GM12891 (cell line): ENCODE measurements around the gene ZNF488.

ENCODE experiments used
- PAX5 ChIP-seq: IDR thresholded peaks from 2 replicates; pipeline ENCODE4 v1.6.1; 2011; ENCODE audit warnings: low read length, moderate library complexity, mild to moderate bottlenecking; ENCODE audit not compliant: insufficient read depth, severe bottlenecking
- POLR2A ChIP-seq: IDR thresholded peaks from 2 replicates; pipeline ENCODE4 v1.6.1; 2011; ENCODE audit warnings: low read depth, low read length, control low read depth
- POLR2AphosphoS5 ChIP-seq: IDR thresholded peaks from 2 replicates; pipeline ENCODE4 v1.6.1; 2011; ENCODE audit warnings: low read depth, low read length, control low read depth
- SPI1 ChIP-seq: IDR thresholded peaks from 2 replicates; pipeline ENCODE4 v1.6.1; 2011; ENCODE audit warnings: low read depth, low read length, control low read depth
- TAF1 ChIP-seq: IDR thresholded peaks from 2 replicates; pipeline ENCODE4 v1.6.1; 2011; ENCODE audit warnings: low read depth, low read length, control low read depth

DNA sequence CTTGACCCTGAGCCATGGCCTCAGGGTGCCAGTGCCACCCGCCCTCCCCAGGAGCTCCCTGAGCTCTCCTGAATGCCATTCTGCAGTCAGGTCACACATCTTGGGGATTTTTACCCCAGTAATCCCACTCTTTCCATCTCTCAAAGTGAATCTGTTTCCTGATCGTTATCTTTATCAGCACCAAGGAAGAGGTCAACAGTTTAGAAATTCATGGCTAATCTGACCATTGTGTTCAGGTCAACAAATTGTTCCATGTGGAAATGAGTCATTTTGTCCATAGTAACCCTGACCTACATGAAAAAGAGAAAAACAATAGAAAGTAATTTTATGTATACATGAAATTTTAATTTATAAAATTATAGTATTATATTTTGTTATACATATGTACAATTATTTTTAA, 28.8 kb upstream of the ZNF488 start:
- TF ChIP-seq TAF1, result no peak
- no peak for TF ChIP-seq POLR2A
- TF ChIP-seq POLR2AphosphoS5, result no peak
- no peak for TF ChIP-seq PAX5
- no peak for TF ChIP-seq SPI1
